KOPT-K1 (cell line): ENCODE data around the gene DNAJC6.

ENCODE experiments used
- H3K27ac ChIP-seq: fragments of 200-600 bp; sonication (generic); 2 replicates; pipeline ENCODE4 v1.5.1; 2016; ENCODE audit warnings: antibody characterized with exemption, mild to moderate bottlenecking, low read depth, low read length; ENCODE audit not compliant: poor library complexity, severe bottlenecking
- H3K36me3 ChIP-seq: fragments of 200-600 bp; sonication (generic); 2 replicates; pipeline ENCODE4 v1.5.1; 2017; ENCODE audit warnings: antibody characterized with exemption, mild to moderate bottlenecking, low read length, moderate library complexity; ENCODE audit not compliant: insufficient read depth
- H3K9me3 ChIP-seq: fragments of 200-600 bp; sonication (generic); 2 replicates; pipeline ENCODE4 v1.5.1; 2017; ENCODE audit warnings: antibody characterized with exemption, low read length, mild to moderate bottlenecking; ENCODE audit not compliant: insufficient read depth, poor library complexity, severe bottlenecking

DNAJC6 gene

DNA sequence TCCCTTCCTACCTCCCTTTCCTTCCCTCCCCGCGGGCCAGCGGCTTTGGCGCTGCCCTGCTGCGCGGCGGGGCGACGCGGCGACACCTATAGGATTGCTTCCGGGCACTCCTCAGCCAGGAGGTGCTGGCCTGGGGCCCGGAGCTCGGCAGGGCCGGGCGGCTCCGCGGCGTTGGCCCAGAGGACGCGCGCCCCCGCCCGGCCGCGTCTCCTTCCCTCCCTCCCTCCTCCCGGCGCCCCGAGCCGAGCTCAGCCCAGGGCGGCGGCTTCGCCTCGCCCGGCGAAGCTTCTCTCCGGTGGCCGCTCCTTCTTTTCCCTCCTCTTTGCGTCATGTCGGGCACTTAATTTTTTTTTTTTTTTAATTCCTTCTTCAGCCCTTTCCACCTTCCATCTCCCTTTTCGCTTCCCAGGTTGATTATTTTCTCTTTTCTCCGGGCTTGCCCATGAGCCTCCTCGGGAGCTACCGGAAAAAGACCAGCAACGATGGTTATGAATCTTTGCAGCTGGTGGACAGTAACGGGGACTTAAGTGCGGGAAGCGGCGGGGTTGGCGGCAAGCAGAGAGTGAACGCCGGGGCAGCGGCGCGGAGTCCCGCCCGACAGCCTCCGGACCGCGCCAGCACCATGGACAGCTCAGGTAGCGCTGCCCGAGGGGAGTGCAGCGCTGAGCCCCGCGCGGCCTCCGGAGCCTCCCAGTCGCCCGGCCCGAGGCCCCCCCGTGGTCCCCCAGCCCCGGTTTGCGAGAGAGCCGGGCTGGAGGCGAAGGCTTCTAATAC lies at the start of gene DNAJC6:
Gene DNAJC6, plus strand, starts transcription at position 240 of the 774 bp plus-strand sequence. Its CDS starts 203 bp downstream, at position 443.
- Histone ChIP-seq H3K27ac (no peak within 1 kb of the TSS), H3K9me3 (no peaks in the 10 kb centered on the region), H3K36me3 (no peaks in the 10 kb centered on the region)

DNA sequence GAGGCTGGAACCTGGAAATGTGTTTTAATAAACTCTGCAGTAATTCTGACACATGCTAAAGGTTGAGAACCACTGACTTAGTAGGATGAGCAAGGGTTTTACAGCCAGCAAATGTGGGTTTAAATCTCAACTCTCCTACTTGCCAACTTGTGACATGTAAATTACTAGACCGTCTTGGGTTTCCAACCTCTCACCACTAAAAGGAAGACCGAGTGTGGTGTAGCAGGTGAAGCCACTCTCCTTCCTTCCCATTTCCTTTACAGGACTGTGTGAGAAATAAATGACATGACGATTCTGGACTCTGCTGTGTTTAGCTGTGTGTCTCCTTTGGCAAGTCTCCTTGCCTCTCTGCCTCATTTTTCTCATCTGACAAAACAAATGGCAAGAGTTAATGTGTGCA lies 49.5 kb upstream of the DNAJC6 start:
- Histone ChIP-seq H3K36me3 (no peaks in the 10 kb centered on the region), H3K9me3 (no peaks in the 10 kb centered on the region), H3K27ac (no peak overlapping the region)

DNA sequence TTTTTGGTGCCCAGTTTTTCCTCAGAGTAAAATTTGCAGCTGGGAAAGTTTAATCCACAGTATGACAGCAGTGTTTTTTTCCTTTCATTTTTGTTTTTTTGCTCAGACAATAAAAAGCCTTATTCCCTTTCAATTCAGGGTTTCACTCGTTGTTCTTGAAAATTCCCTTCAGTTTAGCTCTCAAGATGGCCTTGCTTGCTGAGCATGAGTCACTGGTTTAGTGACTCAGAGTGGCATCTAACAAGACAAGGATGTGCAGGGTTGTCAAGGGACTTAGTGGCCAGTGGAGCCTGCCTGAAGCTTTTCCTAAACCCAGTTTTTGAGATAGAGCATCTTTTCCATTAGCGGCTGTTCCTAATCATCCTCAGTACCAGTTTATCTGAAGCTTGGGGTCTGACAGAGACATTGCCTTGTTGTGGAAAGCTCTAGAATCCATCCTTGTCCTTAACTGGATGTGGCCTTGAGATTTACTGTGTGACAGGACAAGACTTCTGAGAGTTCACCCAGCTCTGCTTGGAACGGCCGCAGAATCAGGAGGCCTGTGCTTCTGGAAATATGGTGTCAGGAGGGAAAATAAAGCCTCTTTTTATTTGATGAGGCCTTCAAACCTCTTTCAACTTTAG lies 48.4 kb upstream of the DNAJC6 start:
- no peak overlapping the region for H3K27ac ChIP-seq
- H3K36me3 ChIP-seq, result no peaks in the 10 kb centered on the region
- no peaks in the 10 kb centered on the region for H3K9me3 ChIP-seq

DNA sequence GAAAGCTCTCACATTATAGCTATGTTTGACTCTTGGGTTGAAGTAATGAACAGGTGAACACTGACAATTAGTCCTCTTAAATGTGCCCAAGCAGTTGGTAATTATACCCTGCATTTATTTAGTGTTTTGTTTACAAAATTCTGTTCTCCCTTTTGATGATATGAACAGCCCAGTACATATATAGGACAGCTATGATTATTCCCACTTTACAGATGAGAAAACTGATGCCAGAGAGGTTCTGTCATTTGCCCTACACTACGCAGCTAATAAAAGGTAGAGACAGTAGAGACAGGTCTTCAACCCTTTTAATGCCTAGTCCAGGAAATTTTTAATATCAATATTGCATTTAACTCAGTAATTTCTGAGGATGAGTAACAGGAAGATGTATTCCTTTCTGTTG lies 46.1 kb upstream of the DNAJC6 start:
- H3K9me3 ChIP-seq, result no peaks in the 10 kb centered on the region

DNA sequence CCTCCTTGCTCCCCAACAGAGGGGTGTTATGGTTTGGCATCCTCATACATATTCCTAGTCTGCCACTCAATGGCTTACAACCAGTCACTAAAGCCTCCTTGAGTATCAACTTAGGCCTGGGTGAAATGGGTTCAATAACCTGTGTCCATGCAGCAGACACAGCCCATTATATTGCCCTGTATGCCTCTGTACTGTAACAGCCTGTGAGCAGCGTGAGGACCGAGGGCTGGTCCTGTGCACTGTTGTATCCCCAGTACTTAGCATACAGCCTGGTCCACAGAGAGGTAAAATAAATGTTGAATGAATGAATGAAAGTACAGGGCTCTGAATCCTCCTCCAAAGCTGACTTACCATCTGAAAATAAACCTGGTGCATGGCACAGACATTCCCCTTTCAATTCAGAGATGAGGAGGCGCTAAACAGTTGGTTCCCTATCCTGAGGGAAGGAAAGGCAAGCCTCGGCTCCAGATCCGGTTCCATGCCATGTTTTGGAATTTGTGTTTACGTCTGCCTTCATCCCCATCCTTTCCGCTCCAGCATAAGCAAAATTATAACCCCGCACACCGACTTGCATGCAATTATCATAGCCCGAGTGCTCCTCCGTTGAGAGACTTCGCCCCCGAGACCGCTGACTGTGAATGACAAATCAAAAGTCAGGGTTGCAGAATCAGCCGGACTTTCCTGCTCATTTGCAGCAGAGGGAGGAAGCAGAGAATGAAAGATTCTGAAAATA lies 45.0 kb upstream of the DNAJC6 start:
- no peaks in the 10 kb centered on the region for H3K9me3 ChIP-seq
- no peak overlapping the region for H3K27ac ChIP-seq
- no peaks in the 10 kb centered on the region for H3K36me3 ChIP-seq

More for the DNA sequence above, 46.1 kb upstream of the DNAJC6 start:
- H3K27ac ChIP-seq, result no peak overlapping the region
- no peaks in the 10 kb centered on the region for H3K36me3 ChIP-seq

DNA sequence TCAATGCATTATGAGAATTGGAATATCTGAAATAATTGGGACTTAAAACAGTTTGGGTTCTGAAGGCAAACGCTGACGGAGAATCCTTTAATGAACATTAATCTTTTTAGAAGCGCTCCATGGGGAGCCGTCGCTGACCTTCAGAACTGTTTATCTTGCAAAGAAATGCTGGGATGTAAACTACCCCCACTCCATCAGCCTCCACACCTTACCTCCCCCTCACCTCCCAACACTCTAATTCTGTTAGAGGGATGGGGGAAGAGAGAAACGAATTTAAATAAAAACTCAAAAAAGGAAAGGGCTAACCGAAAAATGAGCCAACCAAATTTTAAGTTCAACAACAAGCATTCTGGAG lies 44.1 kb upstream of the DNAJC6 start:
- no peaks in the 10 kb centered on the region for H3K36me3 ChIP-seq
- no peak overlapping the region for H3K27ac ChIP-seq
- H3K9me3 ChIP-seq, result no peaks in the 10 kb centered on the region

DNA sequence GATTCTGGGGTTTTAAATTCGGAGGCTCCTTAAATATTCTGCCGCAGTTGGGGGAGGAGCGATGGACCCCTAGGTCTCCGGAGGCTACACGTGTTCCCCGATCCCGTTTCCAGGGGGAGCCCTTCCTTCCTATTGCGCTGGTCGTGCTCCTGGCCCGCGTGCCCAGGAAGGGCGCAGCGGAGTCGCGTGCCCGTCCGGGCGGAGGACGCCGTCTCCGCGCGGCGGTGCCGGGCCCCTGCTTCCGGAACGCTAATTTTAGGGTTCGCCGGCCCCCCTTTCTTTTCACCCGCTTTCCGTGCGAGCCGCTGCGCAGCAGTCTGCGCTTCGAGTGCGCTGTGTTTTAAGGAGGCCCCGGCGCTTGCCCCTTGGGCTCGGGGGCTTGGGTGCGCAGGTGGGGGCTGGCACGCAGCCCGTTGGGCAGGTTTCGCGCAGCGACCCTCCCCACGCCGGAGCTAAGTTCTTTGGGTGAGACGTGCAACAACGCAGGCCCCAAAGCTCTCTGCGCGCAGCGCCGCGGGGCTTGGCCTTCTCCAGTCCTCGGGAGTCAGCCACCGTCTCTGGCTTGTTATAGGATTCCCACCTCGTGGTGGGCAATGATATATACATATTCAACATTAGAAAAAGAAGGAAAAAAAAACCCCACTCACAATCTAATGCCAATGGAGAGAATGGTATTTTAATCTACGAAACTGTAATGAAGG lies 43.5 kb upstream of the DNAJC6 start:
- Histone ChIP-seq H3K27ac (no peak overlapping the region), H3K9me3 (no peaks in the 10 kb centered on the region), H3K36me3 (no peaks in the 10 kb centered on the region)

DNA sequence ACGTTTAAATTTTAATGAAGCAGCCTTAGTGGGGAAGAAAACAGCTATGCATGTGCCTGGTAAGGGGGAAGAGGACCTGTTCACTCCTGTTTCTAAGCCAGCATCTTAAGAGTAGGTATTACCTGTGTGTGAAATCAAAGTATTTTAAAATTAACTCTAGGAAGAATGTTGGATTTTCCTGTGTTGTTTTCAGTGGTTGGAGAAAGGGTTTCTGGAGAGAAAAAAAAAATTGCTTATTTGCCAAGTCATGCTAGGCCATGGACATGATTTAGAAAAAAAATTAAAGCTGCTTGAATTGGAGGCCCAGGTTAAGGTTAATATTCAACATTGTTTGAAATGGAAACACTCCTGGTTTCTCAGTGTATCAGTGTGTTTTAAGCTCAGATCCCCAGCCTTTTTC lies 42.9 kb upstream of the DNAJC6 start:
- H3K27ac ChIP-seq, result no peak overlapping the region
- H3K36me3 ChIP-seq, result no peaks in the 10 kb centered on the region
- no peaks in the 10 kb centered on the region for H3K9me3 ChIP-seq

DNA sequence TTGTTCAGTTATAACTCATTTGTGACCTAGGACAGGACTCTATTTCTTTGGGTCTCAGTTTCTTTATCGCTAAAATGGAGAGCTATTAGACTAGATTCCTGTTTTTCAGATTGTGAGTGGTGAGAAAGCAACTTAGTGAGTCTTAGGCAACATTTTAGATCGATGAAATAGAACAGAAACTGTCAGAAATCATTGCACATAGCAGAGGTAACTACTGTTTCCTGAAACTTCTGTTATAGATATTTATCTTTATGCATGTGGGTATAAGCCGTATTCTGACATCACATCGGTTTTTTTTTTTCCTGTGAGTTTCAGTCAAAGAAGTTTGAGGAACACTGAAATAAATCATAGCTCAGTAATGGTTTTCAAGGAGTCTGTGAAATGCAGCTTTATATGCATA lies 42.1 kb upstream of the DNAJC6 start:
- Histone ChIP-seq H3K36me3 (no peaks in the 10 kb centered on the region), H3K9me3 (no peaks in the 10 kb centered on the region), H3K27ac (no peak overlapping the region)

DNA sequence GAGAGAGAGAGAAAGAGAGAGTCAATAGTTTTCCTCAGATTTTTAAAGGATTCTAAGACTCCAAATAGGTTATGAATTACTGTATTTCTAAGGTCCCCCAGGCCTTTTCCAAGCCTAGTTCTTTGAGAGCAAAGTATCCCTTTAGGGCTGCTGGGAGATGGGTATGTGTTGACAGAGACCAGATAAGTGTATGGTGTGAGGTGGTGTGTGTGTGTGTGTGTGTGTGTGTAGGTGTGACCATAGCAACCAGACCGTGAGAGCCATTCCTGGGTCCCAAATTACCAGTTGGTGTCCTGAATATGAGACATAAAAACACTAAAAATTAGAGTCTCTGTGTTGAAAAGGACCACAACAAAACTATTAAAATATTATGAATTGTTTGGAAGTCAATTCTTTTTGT lies 41.7 kb upstream of the DNAJC6 start:
- Histone ChIP-seq H3K36me3 (no peaks in the 10 kb centered on the region), H3K9me3 (no peaks in the 10 kb centered on the region), H3K27ac (no peak overlapping the region)

DNA sequence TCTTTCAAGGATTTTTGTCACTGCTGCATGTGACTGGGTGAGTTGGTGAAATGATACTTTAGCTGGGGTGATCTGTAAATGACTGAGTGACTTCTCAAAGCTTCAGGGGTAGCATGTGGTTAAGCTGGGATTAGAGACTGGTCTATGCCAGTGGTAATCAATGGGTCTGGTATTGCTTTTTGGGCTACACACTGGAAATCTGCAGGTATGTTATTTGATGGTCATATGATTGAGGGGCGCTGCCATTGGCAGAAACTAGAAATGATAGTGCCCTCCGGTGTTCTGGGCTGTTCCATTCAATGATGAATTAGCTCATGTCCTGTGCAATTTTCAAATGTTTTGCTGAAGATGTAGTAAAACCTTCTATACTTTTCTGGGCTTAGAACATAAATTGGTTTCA lies 39.7 kb upstream of the DNAJC6 start:
- Histone ChIP-seq H3K27ac (no peak overlapping the region), H3K9me3 (no peaks in the 10 kb centered on the region), H3K36me3 (no peaks in the 10 kb centered on the region)

DNA sequence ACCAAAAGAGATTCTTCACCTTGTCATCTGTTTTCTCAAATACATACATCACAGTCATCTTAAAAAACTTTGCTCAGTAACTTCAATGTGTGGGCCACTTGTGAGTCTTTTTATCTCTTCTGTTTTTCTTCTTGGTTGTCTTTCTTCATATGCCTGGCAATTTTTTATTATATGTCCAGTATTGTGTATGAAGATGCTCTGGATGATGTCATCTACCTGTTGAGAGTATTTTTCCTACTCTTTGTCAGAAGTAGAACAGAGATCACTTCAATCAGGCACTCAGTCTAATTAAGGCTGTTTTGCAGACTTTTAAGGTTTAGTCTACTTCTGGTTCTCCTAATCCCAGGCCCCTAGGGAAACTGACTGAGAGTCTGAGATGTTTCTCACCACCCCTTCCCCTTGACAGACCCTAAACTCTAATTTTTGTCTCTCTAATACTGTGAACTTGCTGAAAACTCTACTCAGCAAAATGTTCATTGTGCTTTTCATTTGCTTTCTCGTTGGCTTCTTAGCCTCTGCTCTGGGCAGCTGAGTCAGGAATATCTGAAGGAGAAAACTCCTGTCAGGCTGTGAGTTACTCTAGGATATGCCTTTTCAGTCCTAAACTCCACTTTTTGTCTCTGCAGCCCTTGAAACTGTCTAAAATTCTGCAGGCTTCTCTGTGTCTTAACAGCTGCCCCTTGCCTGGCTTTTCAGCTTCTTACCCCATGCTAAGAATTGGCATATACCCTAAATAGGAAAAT lies 33.0 kb upstream of the DNAJC6 start:
- Histone ChIP-seq H3K27ac (no peak overlapping the region), H3K36me3 (no peaks in the 10 kb centered on the region), H3K9me3 (no peaks in the 10 kb centered on the region)

DNA sequence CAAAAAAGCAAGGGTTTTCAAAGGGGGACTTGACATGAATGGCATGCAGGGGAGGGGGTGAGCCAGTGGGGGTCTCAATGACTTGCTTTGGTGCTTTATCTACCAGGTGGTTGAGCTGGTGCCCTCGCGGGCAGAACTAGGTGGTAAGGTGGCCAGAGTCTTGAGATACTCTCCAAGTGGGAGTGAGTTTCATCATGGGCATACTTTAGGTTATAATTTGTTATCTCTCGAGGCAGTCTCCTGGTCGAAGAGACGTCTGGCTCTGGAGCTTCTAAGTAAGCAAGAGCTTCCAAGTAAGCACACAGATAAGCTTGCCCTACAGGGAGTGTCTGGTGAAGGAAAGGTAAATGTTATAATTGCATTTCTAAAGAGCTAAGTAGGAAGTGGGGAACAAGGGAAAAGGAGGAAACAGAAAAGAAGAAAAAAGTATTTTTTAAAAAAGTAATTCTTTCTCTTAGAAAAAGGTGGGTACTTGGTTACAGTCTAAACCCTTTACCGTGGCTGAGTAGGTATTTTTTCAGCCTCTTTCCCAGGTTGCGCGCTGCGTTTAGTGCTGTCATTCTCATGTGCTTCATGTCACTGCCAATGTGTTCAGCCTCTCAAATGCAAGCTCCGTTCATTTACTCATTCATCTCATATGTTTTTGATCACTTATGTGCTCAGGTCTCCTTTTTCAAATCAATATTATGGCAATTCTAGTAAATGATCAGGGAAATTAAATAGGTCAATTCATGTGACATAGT lies 31.6 kb upstream of the DNAJC6 start:
- Histone ChIP-seq H3K36me3 (no peaks in the 10 kb centered on the region), H3K9me3 (no peaks in the 10 kb centered on the region), H3K27ac (no peak overlapping the region)
